Left lung (tissue), 10 donors: ENCODE results near the gene SEC22A. TPM values are rescaled to one million over a fixed set of nuclear protein-coding genes. Genes with fewer than 3 reads are reported as not detected.

Experiments used
- ATAC-seq: fragments of 200-7000 bp; cut with Tn5 transposase; one replicate; pipeline ENCODE4 v1.9.1; 2020; ENCODE audit warnings: moderate library complexity
- DNase-seq, 4 donors: peaks; one replicate each; pipeline ENCODE4 v3.0.0-alpha.2; 2013 to 2020
- H3K27ac ChIP-seq, 2 donors: fragments of 200-600 bp; sonication (generic) in 1 of 2; one replicate each; pipeline versions ENCODE4 v1.5.0 to v1.8.0; 2020 to 2021
- H3K27me3 ChIP-seq, 2 donors: fragments of 200-600 bp; sonication (generic) in 1 of 2; one replicate each; pipeline versions ENCODE4 v1.5.0 to v1.8.0; 2020 to 2021
- H3K36me3 ChIP-seq, 2 donors: fragments of 200-600 bp; sonication (generic) in 1 of 2; one replicate each; pipeline versions ENCODE4 v1.5.0 to v1.8.0; 2020 to 2021
- H3K4me1 ChIP-seq, 2 donors: fragments of 200-600 bp; one replicate each; pipeline ENCODE4 v1.8.0; 2021
- H3K4me3 ChIP-seq, 2 donors: fragments of 200-600 bp; sonication (generic) in 1 of 2; one replicate each; pipeline versions ENCODE4 v1.5.0 to v1.8.0; 2020 to 2021; ENCODE audit warnings: mild to moderate bottlenecking in 1 of 2
- H3K9me3 ChIP-seq, 2 donors: fragments of 200-600 bp; sonication (generic) in 1 of 2; one replicate each; pipeline versions ENCODE4 v1.5.0 to v1.8.0; 2020 to 2021
- CTCF ChIP-seq, 2 donors: fragments of 200-600 bp; sonication (generic) in 1 of 2; IDR thresholded peaks; one replicate each; pipeline versions ENCODE4 v1.5.0 to v1.8.0; 2021; ENCODE audit warnings: antibody characterized with exemption in 2 of 2
- intact Hi-C, 2 donors: fragments of 100-400 bp; cut with DNase I; formaldehyde crosslinking; loops; one replicate each; pipeline versions ENCODE4 v1.11.2 to v1.14.2; 2022
- polyA plus RNA-seq, 6 donors: library from polyadenylated mRNA; unstranded; fragments of 120-200 nt; gene quantifications; one replicate each; pipeline ENCODE4 v1.2.1, GENCODE V29; 2013; ENCODE audit not compliant: insufficient read length in 6 of 6
- total RNA-seq, 2 donors: library from RNA; stranded (reverse); fragmentation: NEBNext Ultra II Directional; extraction: Animal tissue kit (Norgen Biotek cat#: 25700); gene quantifications; one replicate each; pipeline ENCODE4 v1.2.1, GENCODE V29; 2021
- donor health status: DM: no; HTN: yes; CAD: no.
- donor health status: DM: no; HTN: no; CAD: no.

SEC22A gene
- total and polyA plus RNA-seq, 8 donors: 15.7 to 35.9 (median 27.8) TPM

GRCh38 chr3:123314359-123315270 is 112.9 kb downstream of the SEC22A start:
- no peak for TF ChIP-seq CTCF (IDR thresholded peaks at IDR 0.05)
- peak in 1 of 4 donors; percentile 34 for DNase-seq
- no peaks in the 10 kb centered on the region for H3K9me3 ChIP-seq
- H3K27ac ChIP-seq: no peak overlapping the region
- no peaks in the 10 kb centered on the region for H3K4me1 ChIP-seq
- no peak overlapping the region for H3K4me3 ChIP-seq
- intact Hi-C loops: no loop called here
- no peaks in the 10 kb centered on the region for H3K36me3 ChIP-seq
- H3K27me3 ChIP-seq: peaks cover 0 to 26% of the 10 kb centered on the region in 2 donors
- ATAC-seq: no peak

- Histone ChIP-seq H3K27ac (no peak overlapping the region), H3K27me3 (peaks cover 0 to 28% of the 10 kb centered on the region in 2 donors), H3K4me1 (no peaks in the 10 kb centered on the region), H3K4me3 (no peak overlapping the region), H3K9me3 (no peaks in the 10 kb centered on the region), H3K36me3 (no peaks in the 10 kb centered on the region)
- no peak for ATAC-seq
- no peak for DNase-seq
- TF ChIP-seq CTCF (IDR thresholded peaks at IDR 0.05): no peak
- intact Hi-C loops: no loop called here
Observed at GRCh38 chr3:123315271-123315595, 113.5 kb downstream of the SEC22A start.

GRCh38 chr3:123317716-123318115 is 116.0 kb downstream of the SEC22A start:
- TF ChIP-seq CTCF (IDR thresholded peaks at IDR 0.05): no peak
- no peak for ATAC-seq
- peak in 1 of 4 donors; percentile 28 for DNase-seq
- no peaks in the 10 kb centered on the region for H3K36me3 ChIP-seq
- intact Hi-C loops: no loop called here
- no peaks in the 10 kb centered on the region for H3K9me3 ChIP-seq
- peaks cover 0 to 39% of the 10 kb centered on the region in 2 donors for H3K27me3 ChIP-seq
- H3K27ac ChIP-seq: no peak overlapping the region
- no peak overlapping the region for H3K4me3 ChIP-seq
- no peaks in the 10 kb centered on the region for H3K4me1 ChIP-seq

GRCh38 chr3:123318374-123318773 is 116.6 kb downstream of the SEC22A start:
- Histone ChIP-seq H3K27ac (no peak overlapping the region), H3K27me3 (peaks cover 0 to 36% of the 10 kb centered on the region in 2 donors), H3K36me3 (no peaks in the 10 kb centered on the region), H3K9me3 (no peaks in the 10 kb centered on the region), H3K4me1 (no peaks in the 10 kb centered on the region), H3K4me3 (no peak overlapping the region)
- intact Hi-C loops: no loop called here
- DNase-seq: peak in 1 of 4 donors; percentile 35
- no peak for TF ChIP-seq CTCF (IDR thresholded peaks at IDR 0.05)
- no peak for ATAC-seq

GRCh38 chr3:123319760-123320159 is 118.0 kb downstream of the SEC22A start:
- Histone ChIP-seq H3K27me3 (peaks cover 0 to 23% of the 10 kb centered on the region in 2 donors), H3K27ac (no peak overlapping the region), H3K9me3 (no peaks in the 10 kb centered on the region), H3K4me3 (no peak overlapping the region), H3K4me1 (no peaks in the 10 kb centered on the region), H3K36me3 (no peaks in the 10 kb centered on the region)
- DNase-seq (no peak), ATAC-seq (no peak)
- intact Hi-C loops: no loop called here
- no peak for TF ChIP-seq CTCF (IDR thresholded peaks at IDR 0.05)
